ENCODE data around the gene SAMD3. TPM values are rescaled to one million over a fixed set of nuclear protein-coding genes. Genes with fewer than 3 reads are reported as not detected.

Gene SAMD3
- total and polyA plus RNA-seq, 2 of the 4 experiments (the other 2 are of a cell fraction) = 3.0 to 3.9 TPM

DNA sequence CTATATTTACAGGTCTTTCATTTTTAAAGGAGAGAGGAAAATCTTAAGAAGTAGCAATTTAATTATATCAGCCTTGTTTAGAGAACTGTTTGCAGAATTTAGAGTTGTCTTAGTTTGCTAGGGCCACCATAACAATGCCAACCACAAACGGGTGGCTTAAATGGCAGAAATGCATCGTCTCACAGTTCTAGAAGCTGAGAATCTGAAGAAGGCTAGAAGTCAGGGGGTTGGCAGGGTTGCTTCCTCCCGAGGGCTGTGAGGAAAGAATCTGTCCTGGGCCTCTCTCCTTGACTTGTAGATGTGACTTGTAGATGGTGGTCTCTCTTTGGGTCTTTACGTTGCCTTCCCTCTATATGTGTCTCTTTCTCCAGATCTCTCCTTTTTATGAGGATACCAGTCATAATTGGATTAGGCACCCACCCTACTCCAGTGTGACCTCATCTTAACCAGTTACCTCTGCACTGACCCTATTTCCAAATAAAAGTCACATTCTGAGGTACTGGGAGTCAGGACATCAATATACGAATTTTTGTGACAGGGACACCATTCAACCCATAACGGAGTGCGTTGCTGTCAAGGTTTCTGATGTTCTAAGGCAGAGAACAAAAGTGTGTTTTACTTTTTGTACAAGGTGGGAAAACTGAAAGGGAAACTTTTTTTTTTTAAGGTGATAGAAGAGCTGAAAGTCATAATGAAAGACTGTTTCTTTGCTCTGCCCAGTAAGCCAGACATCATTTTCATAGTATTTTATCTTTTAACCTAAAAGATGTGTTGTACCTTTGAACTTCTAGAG lies 84.4 kb downstream of the SAMD3 start:
- Histone ChIP-seq H3K23ac (ENCODE audit: low read depth, low read length) (no peak overlapping the region), H3K4me2 (ENCODE audit: low read depth, low read length) (no peak overlapping the region), H3K4me3 (ENCODE audit: insufficient read depth, low read depth, low read length) (no peak overlapping the region), H2AK9ac (replicated peaks; ENCODE audit: low read depth, low read length, poor library complexity) (no peak overlapping the region), H3K9me3 (ENCODE audit: control insufficient read depth, insufficient read depth, low read length) (no peaks in the 10 kb centered on the region), H2AFZ (replicated peaks; ENCODE audit: low read length, poor library complexity) (no peak overlapping the region), H3K9me1 (ENCODE audit: insufficient read depth, low read length) (no peaks in the 10 kb centered on the region), H3K4me1 (ENCODE audit: control insufficient read depth, insufficient read depth, low read length) (peaks cover 5% of the 10 kb centered on the region), H3K36me3 (ENCODE audit: control insufficient read depth, insufficient read depth, low read length) (peaks cover 2% of the 10 kb centered on the region; the same call in 1 of the 2 replicates), H3K27me3 (ENCODE audit: control insufficient read depth, insufficient read depth, low read length) (no peaks in the 10 kb centered on the region), H3K27ac (ENCODE audit: insufficient read depth, low read length) (no peak overlapping the region), H2AK5ac (ENCODE audit: low read depth, low read length) (no peak overlapping the region), H4K91ac (ENCODE audit: insufficient read depth, low read depth, low read length) (no peak overlapping the region), H3K79me1 (ENCODE audit: low read depth in 1 of 2, low read length in 2 of 2) (no peaks in the 10 kb centered on the region), H3K4ac (ENCODE audit: low read depth, low read length) (no peak overlapping the region), H2BK15ac (ENCODE audit: low read depth, low read length) (no peak overlapping the region), H4K8ac (ENCODE audit: low read depth in 2 of 2, low read length in 2 of 2) (no peak overlapping the region), H3K56ac (ENCODE audit: extremely low read depth, insufficient read depth, low read length) (no peak overlapping the region), H3K14ac (replicated peaks; ENCODE audit: low read depth, low read length) (no peak overlapping the region), H4K20me1 (ENCODE audit: insufficient read depth, low read length) (no peaks in the 10 kb centered on the region), H2BK20ac (ENCODE audit: low read depth, low read length) (no peak overlapping the region), H4K5ac (ENCODE audit: low read depth, low read length) (no peak overlapping the region), H2BK120ac (ENCODE audit: low read depth, low read length) (no peak overlapping the region), H3K9ac (ENCODE audit: low read depth, low read length) (no peak overlapping the region), H2BK5ac (ENCODE audit: low read depth, low read length, poor library complexity, severe bottlenecking) (no peak overlapping the region), H3K18ac (ENCODE audit: low read depth, low read length) (peak overlapping the region; percentile 22; the same call in 1 of the 2 replicates)
- ChIA-PET POLR2A (ENCODE audit: unreplicated experiment) (no interaction called here), CTCF (interaction anchor here (0.6 kb wide), 2 partner anchors 13 to 66 kb away, joined by 3 read pairs; no protein-coding TSS in a partner anchor)
- intact Hi-C loops (cut with micrococcal nuclease) = no loop called here
- BruUV-seq (replicated peaks) = no TSS peak
- no peak for DNase-seq
- dilution Hi-C loops (cut with HindIII; ENCODE audit: low sequenced_read_pairs, unreplicated experiment) = no loop called here
- no peak for ATAC-seq (ENCODE audit: low read depth)
- no CpG with 5 or more reads among the region's 7 CpGs for WGBS, 2 experiments (ENCODE audit: extremely low coverage in 2 of 2, insufficient read length in 1 of 2)
- in situ Hi-C loops (cut with MboI; ENCODE audit: low sequenced_read_pairs) = no loop called here
- no peak for TF ChIP-seq MAZ (IDR thresholded peaks at IDR 0.05; ENCODE audit: borderline replicate concordance, low read depth, low read length)
- no peak for TF ChIP-seq BHLHE40 (IDR thresholded peaks at IDR 0.05; ENCODE audit: low read depth, low read length)
- TF ChIP-seq RFX5 (IDR thresholded peaks at IDR 0.05; ENCODE audit: low read depth, low read length) = no peak
- no peak for TF ChIP-seq NFE2L2 (IDR thresholded peaks at IDR 0.05; ENCODE audit: low read depth, low read length)
- TF ChIP-seq CHD1 (IDR thresholded peaks at IDR 0.05; ENCODE audit: low read depth, low read length) = no peak
- TF ChIP-seq SMC3 (IDR thresholded peaks at IDR 0.05; ENCODE audit: low read depth, low read length) = no peak
- no peak for TF ChIP-seq POLR2A (IDR thresholded peaks at IDR 0.05; ENCODE audit: low read depth, low read length)
- TF ChIP-seq MXI1 (IDR thresholded peaks at IDR 0.05; ENCODE audit: borderline replicate concordance, low read depth, low read length) = no peak
- TF ChIP-seq, protein P1, sequence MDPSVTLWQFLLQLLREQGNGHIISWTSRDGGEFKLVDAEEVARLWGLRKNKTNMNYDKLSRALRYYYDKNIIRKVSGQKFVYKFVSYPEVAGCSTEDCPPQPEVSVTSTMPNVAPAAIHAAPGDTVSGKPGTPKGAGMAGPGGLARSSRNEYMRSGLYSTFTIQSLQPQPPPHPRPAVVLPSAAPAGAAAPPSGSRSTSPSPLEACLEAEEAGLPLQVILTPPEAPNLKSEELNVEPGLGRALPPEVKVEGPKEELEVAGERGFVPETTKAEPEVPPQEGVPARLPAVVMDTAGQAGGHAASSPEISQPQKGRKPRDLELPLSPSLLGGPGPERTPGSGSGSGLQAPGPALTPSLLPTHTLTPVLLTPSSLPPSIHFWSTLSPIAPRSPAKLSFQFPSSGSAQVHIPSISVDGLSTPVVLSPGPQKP (IDR thresholded peaks at IDR 0.05; ENCODE audit: borderline replicate concordance, low read depth, low read length) = no peak
- no peak for TF ChIP-seq USF2 (IDR thresholded peaks at IDR 0.05; ENCODE audit: low read depth, low read length)
- TF ChIP-seq RCOR1 (IDR thresholded peaks at IDR 0.05; ENCODE audit: insufficient replicate concordance, low read length) = no peak
- no peak for TF ChIP-seq FOS (IDR thresholded peaks at IDR 0.05; ENCODE audit: low read depth, low read length)
- no peak for TF ChIP-seq MAFK (IDR thresholded peaks at IDR 0.05; ENCODE audit: low read depth, low read length)
- TF ChIP-seq, protein P2, sequence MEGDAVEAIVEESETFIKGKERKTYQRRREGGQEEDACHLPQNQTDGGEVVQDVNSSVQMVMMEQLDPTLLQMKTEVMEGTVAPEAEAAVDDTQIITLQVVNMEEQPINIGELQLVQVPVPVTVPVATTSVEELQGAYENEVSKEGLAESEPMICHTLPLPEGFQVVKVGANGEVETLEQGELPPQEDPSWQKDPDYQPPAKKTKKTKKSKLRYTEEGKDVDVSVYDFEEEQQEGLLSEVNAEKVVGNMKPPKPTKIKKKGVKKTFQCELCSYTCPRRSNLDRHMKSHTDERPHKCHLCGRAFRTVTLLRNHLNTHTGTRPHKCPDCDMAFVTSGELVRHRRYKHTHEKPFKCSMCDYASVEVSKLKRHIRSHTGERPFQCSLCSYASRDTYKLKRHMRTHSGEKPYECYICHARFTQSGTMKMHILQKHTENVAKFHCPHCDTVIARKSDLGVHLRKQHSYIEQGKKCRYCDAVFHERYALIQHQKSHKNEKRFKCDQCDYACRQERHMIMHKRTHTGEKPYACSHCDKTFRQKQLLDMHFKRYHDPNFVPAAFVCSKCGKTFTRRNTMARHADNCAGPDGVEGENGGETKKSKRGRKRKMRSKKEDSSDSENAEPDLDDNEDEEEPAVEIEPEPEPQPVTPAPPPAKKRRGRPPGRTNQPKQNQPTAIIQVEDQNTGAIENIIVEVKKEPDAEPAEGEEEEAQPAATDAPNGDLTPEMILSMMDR (conservative IDR thresholded peaks at IDR 0.05; ENCODE audit: low read depth, low read length) = no peak
- TF ChIP-seq RAD21 (IDR thresholded peaks at IDR 0.05; ENCODE audit: low read length) = no peak
